Upper lobe of left lung (tissue), 6 donors: ENCODE data around the gene FBXL7. TPM values are rescaled to one million over a fixed set of nuclear protein-coding genes. Genes with fewer than 3 reads are reported as not detected.

ENCODE experiments used
- ATAC-seq, 2 donors: fragments of 200-7000 bp; cut with Tn5 transposase; one replicate each; pipeline ENCODE4 v1.9.1; 2022; ENCODE audit warnings: mild to moderate bottlenecking in 2 of 2, moderate library complexity in 2 of 2; ENCODE audit not compliant: low FRiP score in 2 of 2
- DNase-seq, 2 donors: peaks; one replicate each; pipeline ENCODE4 v3.0.0-alpha.2; 2019 to 2020
- H3K27ac ChIP-seq, 4 donors: fragments of 200-600 bp; sonication (generic); one replicate each; pipeline ENCODE4 v1.5.1; 2016 to 2019
- H3K27me3 ChIP-seq, 4 donors: fragments of 200-600 bp; sonication (generic); one replicate each; pipeline ENCODE4 v1.5.1; 2017 to 2019
- H3K36me3 ChIP-seq, 4 donors: fragments of 200-600 bp; sonication (generic); one replicate each; pipeline ENCODE4 v1.5.1; 2016 to 2019
- H3K4me1 ChIP-seq, 4 donors: fragments of 200-600 bp; sonication (generic); one replicate each; pipeline ENCODE4 v1.5.1; 2018 to 2019
- H3K4me3 ChIP-seq, 4 donors: fragments of 200-600 bp; sonication (generic); one replicate each; pipeline ENCODE4 v1.5.1; 2017 to 2019; ENCODE audit warnings: mild to moderate bottlenecking in 2 of 4, moderate library complexity in 1 of 4
- H3K9me3 ChIP-seq, 4 donors: fragments of 200-600 bp; sonication (generic); one replicate each; pipeline ENCODE4 v1.5.1; 2018 to 2019
- EP300 ChIP-seq, 4 donors: sonication (generic); formaldehyde crosslinking; IDR thresholded peaks; one replicate each; pipeline ENCODE4 v1.5.1; 2017; ENCODE audit warnings: antibody characterized with exemption in 4 of 4, control low read depth in 2 of 4
- POLR2A ChIP-seq, 4 donors: fragments of 450-650 bp; IDR thresholded peaks; one replicate each; pipeline ENCODE4 v1.5.1; 2016 to 2017; ENCODE audit warnings: antibody characterized with exemption in 4 of 4, mild to moderate bottlenecking in 2 of 4
- POLR2AphosphoS5 ChIP-seq, 2 donors: sonication (generic); formaldehyde crosslinking; IDR thresholded peaks; one replicate each; pipeline ENCODE4 v1.5.1; 2017; ENCODE audit warnings: antibody characterized with exemption in 2 of 2
- WGBS, 2 donors: methylation state at CpG; one replicate each; pipeline ENCODE4 v1.1.5; 2017 to 2018; 5-methylcytosine and 5-hydroxymethylcytosine counted together
- total RNA-seq, 6 donors: library from RNA; depleted of rRNA in 4 of 6; stranded (reverse); fragments of >200 nt in 4 of 6; gene quantifications; one replicate each; pipeline versions ENCODE4 v1.1.0 to v1.2.1, GENCODE V29; 2016 to 2021
- TF ChIP-seq, protein P1 (sequence below), 6 experiments: fragments of 450-650 bp in 4 of 6; fragments of 200-600 bp in 2 of 6; sonication (generic) in 2 of 6; IDR thresholded peaks; one replicate each; pipeline ENCODE4 v1.5.1; 2016 to 2019; ENCODE audit warnings: antibody characterized with exemption in 6 of 6
- donor health status: DM: no; HTN: no; CAD: no; lungs with moderate emphysema.
- donor health status: DM: no; HTN: yes; CAD: no; lungs with severe emphysema.

FBXL7 gene
- total RNA-seq, 6 donors from 2014 or later: 4.9 to 13.6 (median 6.9) TPM

DNA sequence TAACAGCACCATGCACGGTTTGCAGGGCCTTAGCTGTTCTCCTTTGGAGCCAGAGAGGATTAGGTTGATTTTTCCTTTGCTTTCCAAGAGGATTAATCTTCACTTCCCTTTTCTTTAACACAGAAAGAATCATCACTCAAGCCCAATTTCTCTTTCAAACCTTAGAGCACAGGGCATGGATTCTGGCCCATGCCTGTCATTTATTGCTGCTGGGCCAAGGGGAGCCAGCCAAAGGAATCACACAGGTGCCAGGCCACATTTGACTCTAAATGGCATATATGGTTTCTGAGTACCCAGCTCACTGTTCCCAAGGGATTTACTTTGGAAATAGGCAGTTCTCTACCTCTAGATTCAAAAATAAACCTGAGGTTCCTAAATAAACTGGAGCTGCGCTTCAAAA, 58.3 kb downstream of the FBXL7 start:
- no peaks in the 10 kb centered on the region for H3K27me3 ChIP-seq
- 84% methylated on average over 2 of the region's 2 CpGs for WGBS, 2 donors
- no peak overlapping the region for H3K4me3 ChIP-seq
- H3K36me3 ChIP-seq: no peaks in the 10 kb centered on the region
- TF ChIP-seq EP300 (IDR thresholded peaks at IDR 0.05) (no peak), POLR2A (IDR thresholded peaks at IDR 0.05) (no peak), POLR2AphosphoS5 (IDR thresholded peaks at IDR 0.05) (no peak)
- TF ChIP-seq, protein P1, sequence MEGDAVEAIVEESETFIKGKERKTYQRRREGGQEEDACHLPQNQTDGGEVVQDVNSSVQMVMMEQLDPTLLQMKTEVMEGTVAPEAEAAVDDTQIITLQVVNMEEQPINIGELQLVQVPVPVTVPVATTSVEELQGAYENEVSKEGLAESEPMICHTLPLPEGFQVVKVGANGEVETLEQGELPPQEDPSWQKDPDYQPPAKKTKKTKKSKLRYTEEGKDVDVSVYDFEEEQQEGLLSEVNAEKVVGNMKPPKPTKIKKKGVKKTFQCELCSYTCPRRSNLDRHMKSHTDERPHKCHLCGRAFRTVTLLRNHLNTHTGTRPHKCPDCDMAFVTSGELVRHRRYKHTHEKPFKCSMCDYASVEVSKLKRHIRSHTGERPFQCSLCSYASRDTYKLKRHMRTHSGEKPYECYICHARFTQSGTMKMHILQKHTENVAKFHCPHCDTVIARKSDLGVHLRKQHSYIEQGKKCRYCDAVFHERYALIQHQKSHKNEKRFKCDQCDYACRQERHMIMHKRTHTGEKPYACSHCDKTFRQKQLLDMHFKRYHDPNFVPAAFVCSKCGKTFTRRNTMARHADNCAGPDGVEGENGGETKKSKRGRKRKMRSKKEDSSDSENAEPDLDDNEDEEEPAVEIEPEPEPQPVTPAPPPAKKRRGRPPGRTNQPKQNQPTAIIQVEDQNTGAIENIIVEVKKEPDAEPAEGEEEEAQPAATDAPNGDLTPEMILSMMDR (IDR thresholded peaks at IDR 0.05): no peak
- no peak overlapping the region for H3K27ac ChIP-seq
- DNase-seq (no peak), ATAC-seq (no peak)
- H3K4me1 ChIP-seq: no peaks in the 10 kb centered on the region
- H3K9me3 ChIP-seq: no peaks in the 10 kb centered on the region

DNA sequence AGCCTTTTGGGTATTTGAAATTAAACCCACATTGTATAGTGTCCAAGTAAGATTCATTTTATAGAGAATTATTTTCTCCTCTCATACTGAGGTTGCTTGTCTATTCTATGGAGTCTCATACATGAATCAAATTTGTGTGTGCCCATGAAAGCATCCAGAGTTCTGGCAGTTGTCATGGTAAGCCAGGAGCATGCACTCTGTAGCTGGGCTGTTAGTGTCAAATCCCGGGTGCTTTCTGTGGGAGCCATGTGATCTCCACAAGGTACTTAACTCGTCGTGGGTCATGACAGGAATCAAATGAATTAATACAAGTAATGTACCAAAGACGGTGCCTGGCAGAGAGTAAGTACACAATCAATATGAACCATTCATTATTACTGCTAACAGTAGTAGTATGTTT, 58.7 kb downstream of the FBXL7 start:
- TF ChIP-seq POLR2A (IDR thresholded peaks at IDR 0.05) (no peak), POLR2AphosphoS5 (IDR thresholded peaks at IDR 0.05) (no peak)
- no peak for ATAC-seq
- WGBS, 2 donors: 86 to 90% methylated on average over 4 of the region's 4 CpGs

DNA sequence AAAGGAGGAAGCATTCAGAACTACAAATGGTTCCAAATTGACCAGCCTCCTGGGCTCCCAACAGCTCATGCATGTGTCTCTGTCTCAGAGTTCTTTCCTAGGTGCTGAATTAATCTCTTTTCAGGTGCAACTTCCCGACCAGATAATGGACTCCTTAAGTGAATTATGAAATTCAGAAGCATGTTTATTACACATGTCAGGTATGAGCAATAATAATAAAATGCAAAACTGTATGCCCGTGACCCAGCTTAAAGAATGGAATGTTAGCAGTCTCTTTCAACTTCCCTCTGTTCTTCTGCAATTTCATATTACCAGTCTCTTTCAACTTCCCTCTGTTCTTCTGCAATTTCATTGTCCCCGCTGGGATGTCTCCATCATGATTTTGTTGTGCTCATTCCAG, 60.4 kb downstream of the FBXL7 start:
- 72 to 82% methylated on average over 3 of the region's 3 CpGs for WGBS, 2 donors
- H3K9me3 ChIP-seq: no peaks in the 10 kb centered on the region
- no peaks in the 10 kb centered on the region for H3K36me3 ChIP-seq
- no peaks in the 10 kb centered on the region for H3K4me1 ChIP-seq
- H3K4me3 ChIP-seq: no peak overlapping the region
- H3K27ac ChIP-seq: no peak overlapping the region
- TF ChIP-seq POLR2AphosphoS5 (IDR thresholded peaks at IDR 0.05): no peak
- no peak for TF ChIP-seq EP300 (IDR thresholded peaks at IDR 0.05)
- TF ChIP-seq, protein P1 (IDR thresholded peaks at IDR 0.05): no peak
- H3K27me3 ChIP-seq: no peaks in the 10 kb centered on the region
- no peak for ATAC-seq
- no peak for DNase-seq

More for the DNA sequence above, 58.7 kb downstream of the FBXL7 start:
- Histone ChIP-seq H3K36me3 (no peaks in the 10 kb centered on the region), H3K27me3 (no peaks in the 10 kb centered on the region), H3K4me3 (no peak overlapping the region), H3K4me1 (no peaks in the 10 kb centered on the region), H3K27ac (no peak overlapping the region), H3K9me3 (no peaks in the 10 kb centered on the region)
- DNase-seq: no peak

DNA sequence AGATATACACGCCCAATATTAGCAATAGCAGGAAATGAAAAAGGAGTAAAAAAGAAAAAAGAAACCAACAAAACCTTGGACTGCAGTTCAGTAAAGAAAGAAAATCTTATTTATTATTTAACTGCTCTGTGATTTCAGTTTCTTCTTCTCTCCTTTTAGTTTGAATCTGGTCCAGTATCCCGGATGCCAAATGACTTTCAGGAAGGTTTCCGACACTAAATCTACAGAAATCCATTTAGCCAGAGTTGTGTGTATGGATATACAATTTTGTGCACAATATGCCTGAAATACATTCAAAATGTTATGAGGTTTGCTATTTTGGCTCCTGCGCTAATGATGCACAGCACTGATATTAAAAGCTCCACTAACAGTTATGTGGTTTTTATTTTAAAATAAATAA, 64.5 kb downstream of the FBXL7 start:
- H3K9me3 ChIP-seq: no peaks in the 10 kb centered on the region
- H3K4me3 ChIP-seq: no peak overlapping the region
- 85 to 86% methylated on average over 4 of the region's 4 CpGs for WGBS, 2 donors
- TF ChIP-seq, protein P1 (IDR thresholded peaks at IDR 0.05): no peak
- TF ChIP-seq EP300 (IDR thresholded peaks at IDR 0.05): no peak
- TF ChIP-seq POLR2A (IDR thresholded peaks at IDR 0.05): no peak
- H3K36me3 ChIP-seq: no peaks in the 10 kb centered on the region
- H3K27me3 ChIP-seq: no peaks in the 10 kb centered on the region
- no peak overlapping the region for H3K27ac ChIP-seq
- H3K4me1 ChIP-seq: no peaks in the 10 kb centered on the region
- no peak for ATAC-seq
- DNase-seq: no peak

DNA sequence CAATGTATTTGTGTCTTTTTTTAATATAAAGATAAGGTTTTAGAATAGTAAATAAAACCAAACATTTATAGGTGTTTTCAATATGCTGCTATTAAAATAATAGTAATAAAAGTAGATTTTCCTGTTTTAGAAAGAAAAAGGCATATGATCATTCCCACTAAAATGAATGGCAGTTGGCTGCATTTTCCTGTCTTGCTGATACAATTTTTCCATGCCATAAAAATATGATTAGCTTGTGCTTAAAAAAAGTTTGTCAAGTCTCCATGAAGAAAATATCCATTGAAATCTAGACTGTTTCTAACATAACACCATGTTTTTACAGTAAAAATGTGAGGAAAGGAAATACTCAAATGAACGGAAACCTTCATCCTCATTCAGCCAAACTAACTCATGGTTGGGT, 65.0 kb downstream of the FBXL7 start:
- ATAC-seq (no peak), DNase-seq (no peak)
- Histone ChIP-seq H3K4me1 (no peaks in the 10 kb centered on the region), H3K27ac (no peak overlapping the region), H3K4me3 (no peak overlapping the region), H3K27me3 (no peaks in the 10 kb centered on the region), H3K36me3 (no peaks in the 10 kb centered on the region), H3K9me3 (no peaks in the 10 kb centered on the region)
- 97 to 100% methylated on average over 1 of the region's 1 CpG for WGBS, 2 donors
- TF ChIP-seq POLR2AphosphoS5 (IDR thresholded peaks at IDR 0.05) (no peak), POLR2A (IDR thresholded peaks at IDR 0.05) (no peak), EP300 (IDR thresholded peaks at IDR 0.05) (no peak)
- TF ChIP-seq, protein P1 (IDR thresholded peaks at IDR 0.05): no peak
